Stimulated activated CD8-positive, alpha-beta memory T cell treated with anti-CD3 and anti-CD28 coated beads, Interleukin-4, amount 100 ng/mL, for 4 hours (primary cell): ENCODE measurements around the gene IL9.

Source experiments
- DNase-seq, 2 donors: peaks; one replicate each; pipeline ENCODE4 v3.0.0-alpha.2; 2020; ENCODE audit warnings: low read depth in 2 of 2, low spot score in 1 of 2

Gene IL9

GRCh38 chr5:135895474-135896006, at the start of gene IL9:
Gene IL9 (minus strand): TSS chr5:135895841. CDS start chr5:135895816, 25 bp downstream.
- DNase-seq, result no peak

GRCh38 chr5:135944967-135945560, 49.4 kb upstream of the IL9 start:
- no peak for DNase-seq

- DNase-seq, result no peak
These were observed 48.9 kb upstream of the IL9 start for GRCh38 chr5:135944564-135944963.

GRCh38 chr5:135942202-135942771, 46.6 kb upstream of the IL9 start:
- DNase-seq, result no peak

GRCh38 chr5:135941711-135942110, 46.1 kb upstream of the IL9 start:
- no peak for DNase-seq

GRCh38 chr5:135937245-135937911, 41.7 kb upstream of the IL9 start:
- DNase-seq, result no peak

- no peak for DNase-seq
These were observed 39.3 kb upstream of the IL9 start for GRCh38 chr5:135934939-135935338.

- no peak for DNase-seq
These were observed 35.3 kb upstream of the IL9 start for GRCh38 chr5:135930949-135931295.

- no peak for DNase-seq
These were observed 34.6 kb upstream of the IL9 start for GRCh38 chr5:135930029-135930948.

GRCh38 chr5:135921388-135921787, 25.7 kb upstream of the IL9 start:
- no peak for DNase-seq

- DNase-seq, result no peak
These were observed 24.6 kb upstream of the IL9 start for GRCh38 chr5:135920199-135920598.

GRCh38 chr5:135916638-135917263, 21.1 kb upstream of the IL9 start:
- no peak for DNase-seq

- no peak for DNase-seq
These were observed 19.9 kb upstream of the IL9 start for GRCh38 chr5:135915466-135916001.

GRCh38 chr5:135913713-135914626, 18.3 kb upstream of the IL9 start:
- no peak for DNase-seq

- DNase-seq, result no peak
These were observed 9.5 kb upstream of the IL9 start for GRCh38 chr5:135905144-135905543.

- DNase-seq, result no peak
These were observed 6.0 kb upstream of the IL9 start for GRCh38 chr5:135901633-135902032.

GRCh38 chr5:135900276-135900675, 4.6 kb upstream of the IL9 start:
- DNase-seq, result no peak

- no peak for DNase-seq
These were observed 3.0 kb upstream of the IL9 start for GRCh38 chr5:135898651-135899050.

- DNase-seq, result no peak
These were observed 852 bp downstream of the IL9 start for GRCh38 chr5:135894789-135895188.

GRCh38 chr5:135894276-135894675, 1.4 kb downstream of the IL9 start:
- no peak for DNase-seq
